GM12878 (cell line): ENCODE measurements around the gene TP63. TPM values are rescaled to one million over a fixed set of nuclear protein-coding genes. Genes with fewer than 3 reads are reported as not detected.
A peak's percentile ranks its signal among the peaks of the same experiment; 100 is the strongest.

Source experiments
- ATAC-seq: fragments of 200-7000 bp; cut with Tn5 transposase; 3 replicates; pipeline ENCODE4 v1.9.1; 2020; ENCODE audit warnings: mild to moderate bottlenecking, moderate library complexity
- BruUV-seq: library from RNA; stranded (reverse); fragments of 400-500 nt; replicated peaks from 2 replicates; lab custom pipeline; 2021; lab: Mats Ljungman, UMichigan
- CTCF ChIA-PET: fragments of 300-600 bp; sonication (Branson Sonifier 250); formaldehyde crosslinking; extraction: SDS; loops from one replicate; lab custom pipeline; 2021; ENCODE audit warnings: inconsistent platforms; lab: Yijun Ruan, JAX
- POLR2A ChIA-PET: fragments of 350-600 bp; formaldehyde crosslinking; extraction: SDS; loops from one replicate; lab custom pipeline; 2021; ENCODE audit warnings: inconsistent platforms; lab: Charles Lee
- RAD21 ChIA-PET: fragments of 300-600 bp; sonication (Branson Sonifier 250); formaldehyde crosslinking; loops from one replicate; lab custom pipeline; 2023; ENCODE audit warnings: antibody characterized with exemption; ENCODE audit not compliant: unreplicated experiment; lab: Charles Lee
- SMC1A ChIA-PET: fragments of 300-600 bp; sonication (Branson Sonifier 250); formaldehyde crosslinking; loops from one replicate; lab custom pipeline; 2023; ENCODE audit not compliant: unreplicated experiment, uncharacterized antibody; lab: Charles Lee
- DNase-seq: peaks from one replicate; pipeline ENCODE4 v3.0.0-alpha.2; 2011; ENCODE audit warnings: low read depth, low spot score
- FAIRE-seq: peaks from 3 replicates; lab custom pipeline; 2011; peaks lifted over from hg19 to GRCh38; lab: Jason Lieb, UNC
- H2AFZ ChIP-seq: 2 replicates; pipeline ENCODE4 v1.6.0; 2011; ENCODE audit warnings: low read depth, low read length, control low read depth; ENCODE audit not compliant: control insufficient read depth
- H3K27ac ChIP-seq: 2 replicates; pipeline ENCODE4 v1.5.1; 2011; ENCODE audit warnings: control low read depth; ENCODE audit not compliant: control insufficient read depth, insufficient read depth
- H3K27me3 ChIP-seq, 2 experiments: replicated peaks in 1 of 2; 2 replicates each; pipeline versions ENCODE4 v1.6.0 to v1.6.1; 2011; ENCODE audit warnings: low read length in 1 of 2; ENCODE audit not compliant: control insufficient read depth in 2 of 2, insufficient read depth in 2 of 2
- H3K36me3 ChIP-seq, 2 experiments: 2 replicates each; pipeline ENCODE4 v1.5.1; 2011; ENCODE audit warnings: low read length in 1 of 2; ENCODE audit not compliant: control insufficient read depth in 2 of 2, insufficient read depth in 2 of 2
- H3K4me1 ChIP-seq: 2 replicates; pipeline ENCODE4 v1.6.1; 2011; ENCODE audit warnings: mild to moderate bottlenecking, low read length, moderate library complexity, mixed read lengths; ENCODE audit not compliant: control insufficient read depth, insufficient read depth
- H3K4me2 ChIP-seq: 2 replicates; pipeline ENCODE4 v1.6.0; 2011; ENCODE audit warnings: control low read depth; ENCODE audit not compliant: control insufficient read depth, insufficient read depth
- H3K4me3 ChIP-seq: fragments of 200-600 bp; sonication (generic); 2 replicates; pipeline ENCODE4 v1.5.1; 2016
- H3K79me2 ChIP-seq: 2 replicates; pipeline ENCODE4 v1.6.0; 2011; ENCODE audit warnings: low read length; ENCODE audit not compliant: control insufficient read depth, insufficient read depth
- H3K9ac ChIP-seq: 2 replicates; pipeline ENCODE4 v1.8.0; 2011; ENCODE audit warnings: low read length, control low read depth, mixed read lengths; ENCODE audit not compliant: control insufficient read depth, insufficient read depth
- H3K9me3 ChIP-seq: replicated peaks from 3 replicates; pipeline ENCODE4 v1.5.1; 2011; ENCODE audit warnings: mild to moderate bottlenecking, low read length; ENCODE audit not compliant: control insufficient read depth, insufficient read depth
- H4K20me1 ChIP-seq: 2 replicates; pipeline ENCODE4 v1.6.0; 2011; ENCODE audit not compliant: control insufficient read depth, insufficient read depth
- CBFB ChIP-seq: IDR thresholded peaks from 2 replicates; pipeline ENCODE4 v1.6.1; 2016; ENCODE audit warnings: antibody characterized with exemption, low read depth
- CHD4 ChIP-seq: fragments of 200-600 bp; sonication (generic); IDR thresholded peaks from 2 replicates; pipeline ENCODE4 v1.6.1; 2016; ENCODE audit warnings: mild to moderate bottlenecking
- CREM ChIP-seq: IDR thresholded peaks from 2 replicates; pipeline ENCODE4 v1.6.1; 2014; ENCODE audit warnings: antibody characterized with exemption, low read depth
- ETV6 ChIP-seq, 2 experiments: fragments of 450-650 bp in 1 of 2; IDR thresholded peaks in 1 of 2; conservative IDR thresholded peaks in 1 of 2; 2 replicates each; pipeline ENCODE4 v1.6.1; 2014; ENCODE audit warnings: antibody characterized with exemption in 1 of 2, borderline replicate concordance in 1 of 2, low read depth in 1 of 2, mild to moderate bottlenecking in 1 of 2, moderate library complexity in 1 of 2
- FOS ChIP-seq: IDR thresholded peaks from 3 replicates; pipeline ENCODE4 v1.6.1; 2011; ENCODE audit warnings: borderline replicate concordance; ENCODE audit not compliant: insufficient read length; ENCODE audit errors: extremely low read depth
- FOXK2 ChIP-seq: fragments of 450-650 bp; IDR thresholded peaks from 2 replicates; pipeline ENCODE4 v1.6.1; 2017; ENCODE audit warnings: mild to moderate bottlenecking, moderate library complexity
- HDGF ChIP-seq: fragments of 450-650 bp; IDR thresholded peaks from 2 replicates; pipeline ENCODE4 v1.6.1; 2016; ENCODE audit warnings: antibody characterized with exemption
- JUNB ChIP-seq: IDR thresholded peaks from 2 replicates; pipeline ENCODE4 v1.6.1; 2016; ENCODE audit warnings: antibody characterized with exemption, mild to moderate bottlenecking
- POLR2AphosphoS2 ChIP-seq: IDR thresholded peaks from 2 replicates; pipeline ENCODE4 v1.6.1; 2011; ENCODE audit warnings: low read depth, mild to moderate bottlenecking, low read length, improper control_type of control experiment, moderate library complexity
- SIN3A ChIP-seq: IDR thresholded peaks from 2 replicates; pipeline ENCODE4 v1.6.1; 2012; ENCODE audit warnings: low read depth, low read length, improper control_type of control experiment
- WGBS: methylation state at CpG from one replicate; pipeline ENCODE4 v1.1.6; 2016; ENCODE audit warnings: low lambda C conversion rate; ENCODE audit not compliant: insufficient replicate concordance, insufficient coverage; ENCODE audit errors: missing lambda C conversion rate; 5-methylcytosine and 5-hydroxymethylcytosine counted together
- in situ Hi-C: fragments of 300-500 bp; cut with MboI; formaldehyde crosslinking; loops from 9 replicates; pipeline ENCODE4 v1.14.3; 2018; ENCODE audit warnings: mixed read lengths
- intact Hi-C: fragments of 100-400 bp; cut with micrococcal nuclease; formaldehyde crosslinking; loops from one replicate; pipeline ENCODE4 v1.14.2; 2022; ENCODE audit not compliant: unreplicated experiment
- polyA plus RNA-seq, 11 experiments: library from polyadenylated mRNA; depleted of rRNA in 4 of 11; unstranded in 6 of 11; stranded (reverse) in 5 of 11; fragments of >200 nt; fragmentation: Nextera tagmentation in 4 of 11; fragmentation: Illumina TruSeq in 1 of 11; extraction: Ambion mirVana in 4 of 11; extraction: Trizol in 1 of 11; gene quantifications; 1 replicate in 1 of 11; 2 replicates in 10 of 11; pipeline versions ENCODE4 v1.2.1 to v1.2.3, GENCODE V29; 2011 to 2016; ENCODE audit warnings: inconsistent platforms in 2 of 11, missing spikeins in 2 of 11, low read depth in 1 of 11
- total RNA-seq, 4 experiments: library from RNA; depleted of rRNA in 3 of 4; stranded (reverse); fragments of >200 nt in 3 of 4; fragmentation: Illumina TruSeq in 1 of 4; extraction: Trizol in 1 of 4; gene quantifications; 2 replicates each; pipeline versions ENCODE4 v1.2.1 to v1.2.3, GENCODE V29; 2013 to 2021
- TF ChIP-seq, protein P1 (sequence below): fragments of 450-650 bp; IDR thresholded peaks from 2 replicates; pipeline ENCODE4 v1.6.1; 2018; ENCODE audit warnings: mild to moderate bottlenecking, low read depth, moderate library complexity; ENCODE audit not compliant: partially characterized antibody
- TF ChIP-seq, protein P2 (sequence below): fragments of 150-350 bp; IDR thresholded peaks from 2 replicates; pipeline ENCODE4 v1.6.1; 2016; ENCODE audit warnings: low read depth, low read length
- TF ChIP-seq, protein P3 (sequence below): fragments of 450-650 bp; IDR thresholded peaks from 2 replicates; pipeline ENCODE4 v1.6.1; 2016; ENCODE audit warnings: mild to moderate bottlenecking
- TF ChIP-seq, protein P4 (sequence below): fragments of 150-350 bp; IDR thresholded peaks from 2 replicates; pipeline ENCODE4 v1.6.1; 2014; ENCODE audit warnings: mild to moderate bottlenecking, low read depth, low read length

The TP63 gene
- total and polyA plus RNA-seq, 10 of the 15 experiments (the other 5 are each of a cell fraction or from before 2014, with no cell fraction given) = 1.4 to 10.8 (median 6.2) TPM

DNA sequence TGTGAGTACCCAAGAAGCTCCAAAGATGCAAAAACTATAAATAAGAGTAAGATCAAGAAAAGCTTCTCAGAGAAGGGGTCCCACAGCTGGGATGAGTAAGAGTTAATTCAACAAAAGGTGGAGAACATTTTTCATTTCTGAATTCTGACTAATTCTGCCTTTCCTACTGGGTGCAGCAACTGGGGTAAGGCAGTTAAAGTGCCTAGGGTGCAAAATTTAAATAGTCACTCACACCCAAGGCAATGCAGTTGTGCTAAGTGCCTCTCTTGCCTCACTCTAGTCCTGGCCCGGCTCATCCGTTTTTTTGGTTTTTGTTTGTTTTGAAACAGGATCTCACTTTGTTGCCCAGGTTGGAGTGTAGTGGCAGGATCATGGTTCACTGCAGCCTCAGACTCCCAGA is 240.2 kb downstream of the TP63 start (continued):
- TF ChIP-seq FOS (no peak), CBFB (no peak)
- TF ChIP-seq, protein P1, sequence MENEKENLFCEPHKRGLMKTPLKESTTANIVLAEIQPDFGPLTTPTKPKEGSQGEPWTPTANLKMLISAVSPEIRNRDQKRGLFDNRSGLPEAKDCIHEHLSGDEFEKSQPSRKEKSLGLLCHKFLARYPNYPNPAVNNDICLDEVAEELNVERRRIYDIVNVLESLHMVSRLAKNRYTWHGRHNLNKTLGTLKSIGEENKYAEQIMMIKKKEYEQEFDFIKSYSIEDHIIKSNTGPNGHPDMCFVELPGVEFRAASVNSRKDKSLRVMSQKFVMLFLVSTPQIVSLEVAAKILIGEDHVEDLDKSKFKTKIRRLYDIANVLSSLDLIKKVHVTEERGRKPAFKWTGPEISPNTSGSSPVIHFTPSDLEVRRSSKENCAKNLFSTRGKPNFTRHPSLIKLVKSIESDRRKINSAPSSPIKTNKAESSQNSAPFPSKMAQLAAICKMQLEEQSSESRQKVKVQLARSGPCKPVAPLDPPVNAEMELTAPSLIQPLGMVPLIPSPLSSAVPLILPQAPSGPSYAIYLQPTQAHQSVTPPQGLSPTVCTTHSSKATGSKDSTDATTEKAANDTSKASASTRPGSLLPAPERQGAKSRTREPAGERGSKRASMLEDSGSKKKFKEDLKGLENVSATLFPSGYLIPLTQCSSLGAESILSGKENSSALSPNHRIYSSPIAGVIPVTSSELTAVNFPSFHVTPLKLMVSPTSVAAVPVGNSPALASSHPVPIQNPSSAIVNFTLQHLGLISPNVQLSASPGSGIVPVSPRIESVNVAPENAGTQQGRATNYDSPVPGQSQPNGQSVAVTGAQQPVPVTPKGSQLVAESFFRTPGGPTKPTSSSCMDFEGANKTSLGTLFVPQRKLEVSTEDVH = no peak

DNA sequence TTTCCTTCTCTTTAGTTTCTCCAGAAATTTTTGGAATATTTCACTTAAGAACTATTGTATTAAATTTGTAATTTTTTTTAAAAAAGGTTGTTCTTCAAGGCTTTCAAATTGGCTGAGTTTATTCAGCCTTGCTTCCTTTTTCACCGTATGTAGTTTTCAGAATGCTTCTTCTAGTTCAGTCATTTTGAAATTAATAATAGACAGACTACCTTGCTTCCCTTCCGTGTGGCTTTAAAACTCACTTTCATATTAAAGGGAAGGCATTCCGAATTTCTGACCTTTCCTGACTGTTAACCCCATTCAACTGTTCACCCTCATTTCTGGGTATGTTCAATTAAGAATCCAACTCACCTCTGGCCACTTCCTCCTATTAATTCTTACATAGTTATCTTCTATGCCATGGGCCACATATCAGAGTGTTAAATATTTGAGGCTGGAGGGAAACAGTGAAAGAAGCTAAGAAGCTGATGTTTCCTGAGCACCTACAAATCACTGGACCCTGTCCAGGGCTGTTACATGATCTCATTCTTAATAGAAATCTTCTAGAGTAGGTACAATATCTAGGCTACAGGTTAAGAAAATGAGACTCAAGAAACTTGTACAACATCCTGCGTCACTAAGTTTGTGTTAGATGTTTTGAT is 252.0 kb downstream of the TP63 start:
- Histone ChIP-seq H3K4me3 (no peak overlapping the region), H3K27ac (no peak overlapping the region), H3K4me1 (no peaks in the 10 kb centered on the region), H3K9ac (no peak overlapping the region), H3K36me3 (no peaks in the 10 kb centered on the region; a peak in 1 of 4 replicates), H4K20me1 (no peaks in the 10 kb centered on the region), H3K4me2 (no peak overlapping the region), H3K9me3 (no peaks in the 10 kb centered on the region), H2AFZ (no peak overlapping the region), H3K79me2 (no peaks in the 10 kb centered on the region), H3K27me3 (no peaks in the 10 kb centered on the region)
- ATAC-seq (peak; percentile 69), DNase-seq (no peak), FAIRE-seq (no peak)
- ChIA-PET RAD21 (no interaction called here), SMC1A (interaction anchor here (1.1 to 1.3 kb wide), 2 partner anchors 14 to 371 kb away, joined by 3 read pairs; no protein-coding TSS in a partner anchor), CTCF (interaction anchor here (1.0 to 1.6 kb wide), 4 partner anchors 84 to 610 kb away, joined by 3 to 4 read pairs (median 4); no protein-coding TSS in a partner anchor), POLR2A (no interaction called here)
- intact Hi-C loops (no loop called here), in situ Hi-C loops (no loop called here)
- 11% methylated on average over 4 of the region's 4 CpGs for WGBS
- BruUV-seq = no TSS peak
- TF ChIP-seq CHD4 (no peak), CREM (no peak), HDGF (no peak), ETV6 (conservative IDR thresholded peaks at IDR 0.05 in 1 of 2, IDR thresholded peaks at IDR 0.05 in 1 of 2; ENCODE audit: borderline replicate concordance in 1 of 2, low read depth in 1 of 2) (peak in 1 of 2 experiments; percentile 57; a peak in 1 of 4 replicates), FOXK2 (no peak), POLR2AphosphoS2 (no peak), JUNB (peak; percentile 36), SIN3A (no peak)
- TF ChIP-seq, protein P2, sequence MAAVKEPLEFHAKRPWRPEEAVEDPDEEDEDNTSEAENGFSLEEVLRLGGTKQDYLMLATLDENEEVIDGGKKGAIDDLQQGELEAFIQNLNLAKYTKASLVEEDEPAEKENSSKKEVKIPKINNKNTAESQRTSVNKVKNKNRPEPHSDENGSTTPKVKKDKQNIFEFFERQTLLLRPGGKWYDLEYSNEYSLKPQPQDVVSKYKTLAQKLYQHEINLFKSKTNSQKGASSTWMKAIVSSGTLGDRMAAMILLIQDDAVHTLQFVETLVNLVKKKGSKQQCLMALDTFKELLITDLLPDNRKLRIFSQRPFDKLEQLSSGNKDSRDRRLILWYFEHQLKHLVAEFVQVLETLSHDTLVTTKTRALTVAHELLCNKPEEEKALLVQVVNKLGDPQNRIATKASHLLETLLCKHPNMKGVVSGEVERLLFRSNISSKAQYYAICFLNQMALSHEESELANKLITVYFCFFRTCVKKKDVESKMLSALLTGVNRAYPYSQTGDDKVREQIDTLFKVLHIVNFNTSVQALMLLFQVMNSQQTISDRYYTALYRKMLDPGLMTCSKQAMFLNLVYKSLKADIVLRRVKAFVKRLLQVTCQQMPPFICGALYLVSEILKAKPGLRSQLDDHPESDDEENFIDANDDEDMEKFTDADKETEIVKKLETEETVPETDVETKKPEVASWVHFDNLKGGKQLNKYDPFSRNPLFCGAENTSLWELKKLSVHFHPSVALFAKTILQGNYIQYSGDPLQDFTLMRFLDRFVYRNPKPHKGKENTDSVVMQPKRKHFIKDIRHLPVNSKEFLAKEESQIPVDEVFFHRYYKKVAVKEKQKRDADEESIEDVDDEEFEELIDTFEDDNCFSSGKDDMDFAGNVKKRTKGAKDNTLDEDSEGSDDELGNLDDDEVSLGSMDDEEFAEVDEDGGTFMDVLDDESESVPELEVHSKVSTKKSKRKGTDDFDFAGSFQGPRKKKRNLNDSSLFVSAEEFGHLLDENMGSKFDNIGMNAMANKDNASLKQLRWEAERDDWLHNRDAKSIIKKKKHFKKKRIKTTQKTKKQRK = no peak
- TF ChIP-seq, protein P3, sequence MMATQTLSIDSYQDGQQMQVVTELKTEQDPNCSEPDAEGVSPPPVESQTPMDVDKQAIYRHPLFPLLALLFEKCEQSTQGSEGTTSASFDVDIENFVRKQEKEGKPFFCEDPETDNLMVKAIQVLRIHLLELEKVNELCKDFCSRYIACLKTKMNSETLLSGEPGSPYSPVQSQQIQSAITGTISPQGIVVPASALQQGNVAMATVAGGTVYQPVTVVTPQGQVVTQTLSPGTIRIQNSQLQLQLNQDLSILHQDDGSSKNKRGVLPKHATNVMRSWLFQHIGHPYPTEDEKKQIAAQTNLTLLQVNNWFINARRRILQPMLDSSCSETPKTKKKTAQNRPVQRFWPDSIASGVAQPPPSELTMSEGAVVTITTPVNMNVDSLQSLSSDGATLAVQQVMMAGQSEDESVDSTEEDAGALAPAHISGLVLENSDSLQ = no peak
- TF ChIP-seq, protein P4, sequence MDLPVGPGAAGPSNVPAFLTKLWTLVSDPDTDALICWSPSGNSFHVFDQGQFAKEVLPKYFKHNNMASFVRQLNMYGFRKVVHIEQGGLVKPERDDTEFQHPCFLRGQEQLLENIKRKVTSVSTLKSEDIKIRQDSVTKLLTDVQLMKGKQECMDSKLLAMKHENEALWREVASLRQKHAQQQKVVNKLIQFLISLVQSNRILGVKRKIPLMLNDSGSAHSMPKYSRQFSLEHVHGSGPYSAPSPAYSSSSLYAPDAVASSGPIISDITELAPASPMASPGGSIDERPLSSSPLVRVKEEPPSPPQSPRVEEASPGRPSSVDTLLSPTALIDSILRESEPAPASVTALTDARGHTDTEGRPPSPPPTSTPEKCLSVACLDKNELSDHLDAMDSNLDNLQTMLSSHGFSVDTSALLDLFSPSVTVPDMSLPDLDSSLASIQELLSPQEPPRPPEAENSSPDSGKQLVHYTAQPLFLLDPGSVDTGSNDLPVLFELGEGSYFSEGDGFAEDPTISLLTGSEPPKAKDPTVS = no peak
